Glutamatergic neuron (in vitro differentiated cells): ENCODE data around the gene MAP7. TPM values are rescaled to one million over a fixed set of nuclear protein-coding genes. Genes with fewer than 3 reads are reported as not detected.
A peak's percentile ranks its signal among the peaks of the same experiment; 100 is the strongest.
"Not testable (repeated sequence)": the region's sequence is repeated elsewhere in the genome, so short reads cannot be mapped to it uniquely, and the experiment has no call there.

Source experiments
- DNase-seq: peaks from one replicate; pipeline ENCODE4 v3.0.0; 2022
- H3K27ac Mint-ChIP-seq: one replicate; pipeline ENCODE4 v1.8.0; 2020; ENCODE audit warnings: mild to moderate bottlenecking, mixed read lengths, inconsistent platforms; ENCODE audit not compliant: unreplicated experiment
- H3K27me3 Mint-ChIP-seq: one replicate; pipeline ENCODE4 v1.8.0; 2020; ENCODE audit warnings: mild to moderate bottlenecking, moderate library complexity, mixed read lengths, inconsistent platforms; ENCODE audit not compliant: unreplicated experiment
- H3K36me3 Mint-ChIP-seq: one replicate; pipeline ENCODE4 v1.8.0; 2020; ENCODE audit warnings: mild to moderate bottlenecking, mixed read lengths, inconsistent platforms; ENCODE audit not compliant: unreplicated experiment
- H3K4me1 Mint-ChIP-seq: one replicate; pipeline ENCODE4 v1.8.0; 2020; ENCODE audit warnings: mild to moderate bottlenecking, low read depth, mixed read lengths, inconsistent platforms; ENCODE audit not compliant: unreplicated experiment
- H3K4me3 Mint-ChIP-seq: one replicate; pipeline ENCODE4 v1.8.0; 2020; ENCODE audit warnings: mild to moderate bottlenecking, mixed read lengths, inconsistent platforms; ENCODE audit not compliant: unreplicated experiment
- H3K9me3 Mint-ChIP-seq: one replicate; pipeline ENCODE4 v1.8.0; 2020; ENCODE audit warnings: mild to moderate bottlenecking, moderate library complexity, mixed read lengths, inconsistent platforms; ENCODE audit not compliant: unreplicated experiment
- CTCF ChIP-seq: fragments of 200-600 bp; sonication (generic); IDR thresholded peaks from one replicate; pipeline ENCODE4 v1.5.0; 2021; ENCODE audit not compliant: partially characterized antibody, unreplicated experiment
- total RNA-seq: library from RNA; stranded (reverse); fragmentation: NEBNext Ultra II Directional; extraction: Animal tissue kit (Norgen Biotek cat#: 25700); gene quantifications from one replicate; pipeline ENCODE4 v1.2.1, GENCODE V29; 2021; ENCODE audit not compliant: unreplicated experiment

Gene MAP7
- total RNA-seq, 1 donor from 2014 or later: 2.2 TPM

GRCh38 chr6:136437246-136437645, 113.0 kb downstream of the MAP7 start:
- Mint-ChIP-seq H3K9me3 (peaks cover 5% of the 10 kb centered on the region), H3K27me3 (no peaks in the 10 kb centered on the region), H3K36me3 (no peaks in the 10 kb centered on the region), H3K4me3 (no peak overlapping the region), H3K27ac (peak overlapping the region; percentile 76), H3K4me1 (peaks cover 38% of the 10 kb centered on the region)
- no peak for TF ChIP-seq CTCF
- no peak for DNase-seq

- Mint-ChIP-seq H3K9me3 (peaks cover 5% of the 10 kb centered on the region), H3K27ac (no peak overlapping the region), H3K27me3 (no peaks in the 10 kb centered on the region), H3K4me3 (no peak overlapping the region), H3K36me3 (no peaks in the 10 kb centered on the region), H3K4me1 (peaks cover 38% of the 10 kb centered on the region)
- DNase-seq: peak; percentile 57
- no peak for TF ChIP-seq CTCF
Measured at GRCh38 chr6:136435101-136435500, 115.1 kb downstream of the MAP7 start.

GRCh38 chr6:136431306-136431705, 118.9 kb downstream of the MAP7 start:
- not testable (repeated sequence) for H3K27me3 Mint-ChIP-seq, H3K4me3 Mint-ChIP-seq, H3K27ac Mint-ChIP-seq, DNase-seq, H3K9me3 Mint-ChIP-seq, H3K36me3 Mint-ChIP-seq
- H3K4me1 Mint-ChIP-seq: peaks cover 18% of the 10 kb centered on the region

- Mint-ChIP-seq H3K4me1 (peaks cover 11% of the 10 kb centered on the region), H3K27me3 (no peaks in the 10 kb centered on the region), H3K27ac (peak overlapping the region; percentile 9), H3K36me3 (no peaks in the 10 kb centered on the region), H3K9me3 (peaks cover 5% of the 10 kb centered on the region), H3K4me3 (no peak overlapping the region)
- DNase-seq: no peak
- TF ChIP-seq CTCF: no peak
Measured at GRCh38 chr6:136429264-136430065, 120.8 kb downstream of the MAP7 start.

- no peak overlapping the region for H3K4me3 Mint-ChIP-seq
- H3K27me3 Mint-ChIP-seq: no peaks in the 10 kb centered on the region
- H3K27ac Mint-ChIP-seq: no peak overlapping the region
- no peaks in the 10 kb centered on the region for H3K36me3 Mint-ChIP-seq
- no peak for DNase-seq
- peaks cover 4% of the 10 kb centered on the region for H3K9me3 Mint-ChIP-seq
- no peak for TF ChIP-seq CTCF
- peaks cover 12% of the 10 kb centered on the region for H3K4me1 Mint-ChIP-seq
Measured at GRCh38 chr6:136427378-136427717, 122.9 kb downstream of the MAP7 start.
